Lower leg skin (tissue), 3 donors: ENCODE measurements around the gene FNDC3B.

Experiments used
- POLR2A ChIP-seq, 2 donors: fragments of 450-650 bp; IDR thresholded peaks; one replicate each; pipeline ENCODE4 v1.6.1; 2016 to 2017; ENCODE audit warnings: antibody characterized with exemption in 2 of 2, mild to moderate bottlenecking in 1 of 2, moderate library complexity in 1 of 2
- TF ChIP-seq, protein P1 (sequence below), 3 donors: fragments of 450-650 bp; IDR thresholded peaks; one replicate each; pipeline ENCODE4 v1.5.1; 2016; ENCODE audit warnings: antibody characterized with exemption in 3 of 3, mild to moderate bottlenecking in 3 of 3, moderate library complexity in 2 of 3

DNA sequence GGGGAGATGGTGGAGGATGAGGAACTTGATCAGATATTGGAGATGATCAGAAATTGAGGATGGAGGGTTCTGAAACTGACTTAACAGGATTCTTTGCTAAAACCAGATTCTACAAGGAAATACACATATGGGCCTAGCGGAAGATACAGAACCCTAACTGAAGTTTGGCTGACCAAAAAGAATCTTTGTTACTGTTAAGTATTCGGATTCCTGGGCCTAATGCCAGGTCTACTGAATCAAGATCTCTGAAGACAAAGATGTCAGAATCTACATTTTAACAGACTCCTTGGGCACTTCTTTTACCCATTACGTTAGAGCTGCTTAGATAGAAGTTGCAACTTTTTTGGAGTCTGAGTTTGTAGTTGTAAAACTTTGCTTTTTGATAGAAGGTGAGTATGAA lies 137.7 kb downstream of the FNDC3B start:
- TF ChIP-seq, protein P1, sequence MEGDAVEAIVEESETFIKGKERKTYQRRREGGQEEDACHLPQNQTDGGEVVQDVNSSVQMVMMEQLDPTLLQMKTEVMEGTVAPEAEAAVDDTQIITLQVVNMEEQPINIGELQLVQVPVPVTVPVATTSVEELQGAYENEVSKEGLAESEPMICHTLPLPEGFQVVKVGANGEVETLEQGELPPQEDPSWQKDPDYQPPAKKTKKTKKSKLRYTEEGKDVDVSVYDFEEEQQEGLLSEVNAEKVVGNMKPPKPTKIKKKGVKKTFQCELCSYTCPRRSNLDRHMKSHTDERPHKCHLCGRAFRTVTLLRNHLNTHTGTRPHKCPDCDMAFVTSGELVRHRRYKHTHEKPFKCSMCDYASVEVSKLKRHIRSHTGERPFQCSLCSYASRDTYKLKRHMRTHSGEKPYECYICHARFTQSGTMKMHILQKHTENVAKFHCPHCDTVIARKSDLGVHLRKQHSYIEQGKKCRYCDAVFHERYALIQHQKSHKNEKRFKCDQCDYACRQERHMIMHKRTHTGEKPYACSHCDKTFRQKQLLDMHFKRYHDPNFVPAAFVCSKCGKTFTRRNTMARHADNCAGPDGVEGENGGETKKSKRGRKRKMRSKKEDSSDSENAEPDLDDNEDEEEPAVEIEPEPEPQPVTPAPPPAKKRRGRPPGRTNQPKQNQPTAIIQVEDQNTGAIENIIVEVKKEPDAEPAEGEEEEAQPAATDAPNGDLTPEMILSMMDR (IDR thresholded peaks at IDR 0.05) = no peak
- no peak for TF ChIP-seq POLR2A (IDR thresholded peaks at IDR 0.05)
